ENCODE results near the gene LAMA1. TPM values are rescaled to one million over a fixed set of nuclear protein-coding genes. Genes with fewer than 3 reads are reported as not detected.

LAMA1 gene
- total and polyA plus RNA-seq, 3 experiments from 2014 or later: not detected

- Mint-ChIP-seq H3K36me3 (peaks cover 0 to 6% (median 3%) of the 10 kb centered on the region in 3 donors), H3K27ac (no peak overlapping the region), H3K9me3 (peaks cover 8 to 19% (median 13%) of the 10 kb centered on the region in 5 donors), H3K27me3 (peaks cover 12 to 30% of the 10 kb centered on the region in 2 donors), H3K4me1 (peaks cover 0 to 5% (median 2%) of the 10 kb centered on the region in 3 donors), H3K4me3 (peak overlapping the region in 2 of 7 donors; percentile 20 to 27)
- no peaks in the 10 kb centered on the region for H3K27me3 ChIP-seq (ENCODE audit: insufficient read depth, low read length, poor library complexity, severe bottlenecking)
- ChIA-PET POLR2A (no interaction called here), CTCF (no interaction called here)
- H3K9me3 ChIP-seq (ENCODE audit: low read length): no peaks in the 10 kb centered on the region
- H3K27ac ChIP-seq (ENCODE audit: low read depth, low read length): no peak overlapping the region
- no peak for DNase-seq
- H3K4me1 ChIP-seq (ENCODE audit: insufficient read depth, low read length): no peaks in the 10 kb centered on the region
- no peak overlapping the region for H3K4me3 ChIP-seq (ENCODE audit: low read length)
- no peaks in the 10 kb centered on the region for H3K36me3 ChIP-seq (ENCODE audit: insufficient read depth, low read length)
These were observed 706 bp downstream of the LAMA1 start for GRCh38 chr18:7116792-7117389.

GRCh38 chr18:7116001-7116730, 1.4 kb downstream of the LAMA1 start:
- Mint-ChIP-seq H3K36me3 (peaks cover 0 to 6% (median 3%) of the 10 kb centered on the region in 3 donors), H3K27me3 (peaks cover 12 to 30% of the 10 kb centered on the region in 2 donors), H3K27ac (no peak overlapping the region), H3K4me3 (peak overlapping the region in 2 of 7 donors; percentile 20 to 27), H3K9me3 (peaks cover 8 to 19% (median 13%) of the 10 kb centered on the region in 5 donors), H3K4me1 (peaks cover 0 to 5% (median 2%) of the 10 kb centered on the region in 3 donors)
- no peak for DNase-seq
- POLR2A ChIA-PET: no interaction called here
- no peak overlapping the region for H3K27ac ChIP-seq (ENCODE audit: low read depth, low read length)
- no peaks in the 10 kb centered on the region for H3K27me3 ChIP-seq (ENCODE audit: insufficient read depth, low read length, poor library complexity, severe bottlenecking)
- H3K4me3 ChIP-seq (ENCODE audit: low read length): no peak overlapping the region
- no peaks in the 10 kb centered on the region for H3K4me1 ChIP-seq (ENCODE audit: insufficient read depth, low read length)
- CTCF ChIA-PET: no interaction called here
- no peaks in the 10 kb centered on the region for H3K9me3 ChIP-seq (ENCODE audit: low read length)
- no peaks in the 10 kb centered on the region for H3K36me3 ChIP-seq (ENCODE audit: insufficient read depth, low read length)

DNA sequence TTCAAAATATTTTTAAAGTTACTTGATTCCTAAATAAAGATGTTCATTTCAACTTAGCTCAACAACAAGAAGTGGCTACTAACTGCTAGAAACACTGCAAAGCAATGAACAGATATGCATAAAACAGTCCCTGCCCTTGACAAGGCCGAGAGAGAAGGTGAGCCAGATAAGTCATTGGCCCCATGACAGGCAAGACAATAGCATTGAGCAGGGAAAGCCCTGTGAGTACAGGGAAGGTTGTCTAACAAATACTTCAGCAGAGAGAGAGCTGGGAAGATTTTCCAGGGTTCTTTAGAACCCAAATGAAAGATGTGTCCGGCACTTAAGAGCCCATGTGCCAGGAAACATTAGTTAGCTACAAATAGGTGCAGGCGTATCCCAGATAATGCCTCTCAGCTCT, 4.7 kb downstream of the LAMA1 start:
- Mint-ChIP-seq H3K4me1 (peaks cover 0 to 5% (median 2%) of the 10 kb centered on the region in 3 donors), H3K27ac (no peak overlapping the region), H3K36me3 (peaks cover 0 to 9% (median 3%) of the 10 kb centered on the region in 3 donors), H3K9me3 (peaks cover 13 to 19% (median 17%) of the 10 kb centered on the region in 5 donors), H3K27me3 (peaks cover 12 to 30% of the 10 kb centered on the region in 2 donors), H3K4me3 (no peak overlapping the region)
- Histone ChIP-seq H3K36me3 (ENCODE audit: insufficient read depth, low read length) (no peaks in the 10 kb centered on the region), H3K27me3 (ENCODE audit: insufficient read depth, low read length, poor library complexity, severe bottlenecking) (no peaks in the 10 kb centered on the region), H3K4me3 (ENCODE audit: low read length) (no peak overlapping the region), H3K4me1 (ENCODE audit: insufficient read depth, low read length) (no peaks in the 10 kb centered on the region), H3K9me3 (ENCODE audit: low read length) (no peaks in the 10 kb centered on the region), H3K27ac (ENCODE audit: low read depth, low read length) (no peak overlapping the region)
- ChIA-PET POLR2A (no interaction called here), CTCF (no interaction called here)
- no peak for DNase-seq

DNA sequence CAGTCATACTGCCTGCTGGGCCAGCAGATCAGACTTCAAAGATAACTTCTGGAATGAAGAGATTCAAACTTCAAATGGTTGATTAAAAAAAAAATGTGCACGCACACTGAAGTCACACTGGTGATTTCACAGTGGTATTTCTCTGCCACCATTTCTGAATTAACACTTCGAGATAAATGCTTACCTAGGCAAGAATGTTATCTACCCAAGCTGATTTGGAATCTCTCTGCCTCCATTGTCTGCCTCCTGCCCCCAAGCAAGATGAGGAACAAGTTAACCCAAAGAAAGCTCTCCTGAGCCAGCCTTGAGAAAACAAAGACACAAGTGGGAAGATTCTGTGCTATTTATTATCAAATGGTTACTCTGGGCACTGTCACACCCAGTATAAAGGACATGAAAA, 6.5 kb downstream of the LAMA1 start:
- no peak overlapping the region for H3K4me3 ChIP-seq (ENCODE audit: low read length)

DNA sequence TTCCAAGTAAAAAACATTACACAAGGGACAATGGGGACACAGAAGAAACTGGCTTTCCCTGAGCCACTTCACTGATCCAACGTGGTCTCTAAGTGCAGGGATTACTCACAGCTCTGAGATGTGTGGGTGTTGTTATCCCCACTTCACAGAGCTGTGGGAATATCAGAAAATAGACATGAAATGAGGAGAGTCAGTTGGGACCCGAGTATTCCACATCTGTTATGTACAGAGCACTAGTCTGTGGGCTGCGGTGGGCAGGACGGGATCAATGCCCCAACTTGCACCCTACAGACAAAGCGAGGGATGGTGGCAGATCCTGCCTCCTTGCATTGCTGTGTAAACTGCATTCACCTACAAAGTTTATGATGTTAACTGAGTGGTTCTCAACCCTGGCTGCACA, 11.7 kb downstream of the LAMA1 start:
- Mint-ChIP-seq H3K4me1 (no peaks in the 10 kb centered on the region), H3K27ac (no peak overlapping the region), H3K9me3 (peaks cover 0 to 20% (median 5%) of the 10 kb centered on the region in 5 donors), H3K27me3 (peaks cover 0 to 1% of the 10 kb centered on the region in 2 donors), H3K36me3 (peaks cover 0 to 4% (median 0%) of the 10 kb centered on the region in 3 donors), H3K4me3 (no peak overlapping the region)
- H3K9me3 ChIP-seq (ENCODE audit: low read length): no peaks in the 10 kb centered on the region
- no peak overlapping the region for H3K27ac ChIP-seq (ENCODE audit: low read depth, low read length)
- H3K4me1 ChIP-seq (ENCODE audit: insufficient read depth, low read length): no peaks in the 10 kb centered on the region
- no peak for DNase-seq
- no peaks in the 10 kb centered on the region for H3K27me3 ChIP-seq (ENCODE audit: insufficient read depth, low read length, poor library complexity, severe bottlenecking)
- CTCF ChIA-PET: no interaction called here
- POLR2A ChIA-PET: no interaction called here
- H3K4me3 ChIP-seq (ENCODE audit: low read length): no peak overlapping the region
- no peaks in the 10 kb centered on the region for H3K36me3 ChIP-seq (ENCODE audit: insufficient read depth, low read length)

More for the DNA sequence above, 6.5 kb downstream of the LAMA1 start:
- H3K36me3 Mint-ChIP-seq: peaks cover 0 to 4% (median 0%) of the 10 kb centered on the region in 3 donors
- peaks cover 0 to under 1% (median under 1%) of the 10 kb centered on the region in 3 donors for H3K4me1 Mint-ChIP-seq
- H3K27ac ChIP-seq (ENCODE audit: low read depth, low read length): no peak overlapping the region
- ChIA-PET POLR2A (no interaction called here), CTCF (no interaction called here)
- peaks cover 11 to 19% (median 14%) of the 10 kb centered on the region in 5 donors for H3K9me3 Mint-ChIP-seq
- no peaks in the 10 kb centered on the region for H3K9me3 ChIP-seq (ENCODE audit: low read length)
- H3K4me3 Mint-ChIP-seq: no peak overlapping the region
- no peak for DNase-seq
- H3K27me3 ChIP-seq (ENCODE audit: insufficient read depth, low read length, poor library complexity, severe bottlenecking): no peaks in the 10 kb centered on the region
- no peak overlapping the region for H3K27ac Mint-ChIP-seq
- H3K27me3 Mint-ChIP-seq: peaks cover 10 to 23% of the 10 kb centered on the region in 2 donors
- no peaks in the 10 kb centered on the region for H3K4me1 ChIP-seq (ENCODE audit: insufficient read depth, low read length)
- no peaks in the 10 kb centered on the region for H3K36me3 ChIP-seq (ENCODE audit: insufficient read depth, low read length)

DNA sequence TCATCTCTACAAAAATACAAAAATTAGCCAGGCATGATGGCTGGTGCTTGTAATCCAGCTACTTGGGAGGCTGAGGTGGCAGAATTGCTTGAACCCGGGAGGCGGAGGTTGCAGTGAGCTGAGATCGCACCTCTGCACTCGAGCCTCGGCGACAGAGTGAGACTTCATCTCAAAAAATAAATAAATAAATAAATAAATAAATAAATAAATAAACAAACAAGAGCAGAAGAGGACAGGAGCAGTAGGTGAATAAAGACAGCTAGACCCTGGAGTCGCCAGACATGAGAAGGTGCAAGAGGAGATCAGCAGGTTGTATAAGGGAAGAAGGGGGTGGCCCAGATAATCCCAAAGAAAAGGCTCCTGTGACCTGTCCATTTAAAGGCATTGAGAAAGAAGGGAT, 12.3 kb downstream of the LAMA1 start:
- Histone ChIP-seq H3K36me3 (ENCODE audit: insufficient read depth, low read length) (no peaks in the 10 kb centered on the region), H3K4me3 (ENCODE audit: low read length) (no peak overlapping the region), H3K4me1 (ENCODE audit: insufficient read depth, low read length) (no peaks in the 10 kb centered on the region), H3K9me3 (ENCODE audit: low read length) (no peaks in the 10 kb centered on the region), H3K27me3 (ENCODE audit: insufficient read depth, low read length, poor library complexity, severe bottlenecking) (no peaks in the 10 kb centered on the region), H3K27ac (ENCODE audit: low read depth, low read length) (no peak overlapping the region)
- ChIA-PET CTCF (no interaction called here), POLR2A (no interaction called here)
- no peak for DNase-seq
- Mint-ChIP-seq H3K27me3 (peaks cover 0 to 1% of the 10 kb centered on the region in 2 donors), H3K27ac (no peak overlapping the region), H3K4me1 (no peaks in the 10 kb centered on the region), H3K9me3 (peaks cover 0 to 20% (median 5%) of the 10 kb centered on the region in 5 donors), H3K36me3 (peaks cover 0 to 4% (median 0%) of the 10 kb centered on the region in 3 donors), H3K4me3 (no peak overlapping the region)

DNA sequence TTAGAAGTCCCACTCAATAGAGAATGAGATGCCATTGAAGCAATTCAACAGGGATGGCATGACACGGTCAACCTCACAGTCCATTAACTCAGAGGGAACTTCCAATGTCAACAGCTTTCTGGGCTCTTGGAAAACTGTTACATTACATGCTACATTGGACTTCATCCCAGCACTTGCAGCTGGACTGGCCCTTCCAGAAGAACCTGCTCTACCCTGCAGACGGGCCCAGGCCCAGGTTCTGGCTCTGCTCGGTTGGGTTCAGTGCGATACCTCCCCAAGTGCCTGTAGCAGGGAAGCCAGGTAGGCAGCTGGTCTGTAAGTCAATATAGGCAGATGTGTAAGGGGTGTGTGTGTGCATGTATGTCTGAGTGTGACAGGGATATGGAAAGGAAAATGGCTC, 12.9 kb downstream of the LAMA1 start:
- H3K27ac Mint-ChIP-seq: no peak overlapping the region

DNA sequence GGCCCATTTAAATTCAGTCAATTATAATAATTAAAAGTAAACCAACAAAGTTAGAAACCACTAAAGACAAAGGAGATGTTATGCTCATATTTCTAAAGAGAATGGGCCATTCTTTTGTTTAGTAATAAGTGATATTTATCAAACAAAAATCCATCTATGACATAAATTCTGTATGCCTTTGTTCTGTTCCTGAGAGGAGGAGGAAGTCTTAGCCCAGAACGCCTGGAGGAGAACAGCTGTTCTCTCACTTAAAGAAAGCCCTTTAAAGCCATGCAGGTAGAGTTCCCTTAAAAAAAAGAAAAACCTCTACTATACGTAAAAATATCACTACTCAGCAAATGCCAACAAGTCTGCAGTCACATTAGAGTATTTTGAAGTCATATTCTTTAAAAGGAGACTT, 15.5 kb downstream of the LAMA1 start:
- H3K9me3 ChIP-seq (ENCODE audit: low read length): no peaks in the 10 kb centered on the region
- DNase-seq: no peak
- no peak overlapping the region for H3K27ac ChIP-seq (ENCODE audit: low read depth, low read length)
- H3K4me3 Mint-ChIP-seq: no peak overlapping the region
- H3K36me3 ChIP-seq (ENCODE audit: insufficient read depth, low read length): no peaks in the 10 kb centered on the region
- H3K27me3 Mint-ChIP-seq: peaks cover 0 to under 1% of the 10 kb centered on the region in 2 donors
- H3K4me3 ChIP-seq (ENCODE audit: low read length): no peak overlapping the region
- H3K27ac Mint-ChIP-seq: no peak overlapping the region
- H3K27me3 ChIP-seq (ENCODE audit: insufficient read depth, low read length, poor library complexity, severe bottlenecking): no peaks in the 10 kb centered on the region
- no peaks in the 10 kb centered on the region for H3K36me3 Mint-ChIP-seq
- H3K4me1 ChIP-seq (ENCODE audit: insufficient read depth, low read length): no peaks in the 10 kb centered on the region
- H3K9me3 Mint-ChIP-seq: peaks cover 0 to 17% (median 3%) of the 10 kb centered on the region in 5 donors
- H3K4me1 Mint-ChIP-seq: no peaks in the 10 kb centered on the region
- CTCF ChIA-PET: no interaction called here
- POLR2A ChIA-PET: no interaction called here

More for the DNA sequence above, 12.9 kb downstream of the LAMA1 start:
- Histone ChIP-seq H3K36me3 (ENCODE audit: insufficient read depth, low read length) (no peaks in the 10 kb centered on the region), H3K9me3 (ENCODE audit: low read length) (no peaks in the 10 kb centered on the region), H3K27me3 (ENCODE audit: insufficient read depth, low read length, poor library complexity, severe bottlenecking) (no peaks in the 10 kb centered on the region), H3K4me3 (ENCODE audit: low read length) (no peak overlapping the region), H3K27ac (ENCODE audit: low read depth, low read length) (no peak overlapping the region), H3K4me1 (ENCODE audit: insufficient read depth, low read length) (no peaks in the 10 kb centered on the region)
- peaks cover 0 to 20% (median 5%) of the 10 kb centered on the region in 5 donors for H3K9me3 Mint-ChIP-seq
- no peaks in the 10 kb centered on the region for H3K4me1 Mint-ChIP-seq
- H3K27me3 Mint-ChIP-seq: peaks cover 0 to 1% of the 10 kb centered on the region in 2 donors
- ChIA-PET CTCF (no interaction called here), POLR2A (no interaction called here)
- DNase-seq: no peak
- peaks cover 0 to 4% (median 0%) of the 10 kb centered on the region in 3 donors for H3K36me3 Mint-ChIP-seq
- H3K4me3 Mint-ChIP-seq: no peak overlapping the region

Data from CD8-positive, alpha-beta memory T cell (primary cell).